HL-60 (cell line): ENCODE data around the gene THNSL1.

Source experiments
- DNase-seq, 2 experiments: peaks; one replicate each; pipeline ENCODE4 v3.0.0-alpha.2; 2010 to 2020; ENCODE audit warnings: low read depth in 1 of 2, low spot score in 1 of 2
- H3K27ac ChIP-seq: fragments of 250-450 bp; sonication (Bioruptor Pico); replicated peaks from 2 replicates; pipeline ENCODE4 v1.5.1; 2020; ENCODE audit warnings: mild to moderate bottlenecking, moderate library complexity
- H3K27me3 ChIP-seq: fragments of 250-450 bp; sonication (Bioruptor Pico); 2 replicates; pipeline ENCODE4 v1.5.1; 2021; ENCODE audit warnings: mild to moderate bottlenecking, moderate library complexity; ENCODE audit not compliant: insufficient read depth, poor library complexity, severe bottlenecking
- H3K4me3 ChIP-seq: replicated peaks from 2 replicates; pipeline ENCODE4 v1.5.1; 2011; ENCODE audit warnings: mild to moderate bottlenecking, control low read depth, low read length; ENCODE audit not compliant: insufficient read depth
- GABPA ChIP-seq: IDR thresholded peaks from 2 replicates; pipeline ENCODE4 v1.6.1; 2012; ENCODE audit warnings: low read depth
- POLR2AphosphoS5 ChIP-seq: IDR thresholded peaks from 2 replicates; pipeline ENCODE4 v1.6.1; 2012; ENCODE audit warnings: low read depth
- SPI1 ChIP-seq: IDR thresholded peaks from 2 replicates; pipeline ENCODE4 v1.6.1; 2012; ENCODE audit warnings: low read depth, mild to moderate bottlenecking, borderline replicate concordance
- TF ChIP-seq, protein P1 (sequence below): IDR thresholded peaks from one replicate; pipeline ENCODE4 v1.5.1; 2011; ENCODE audit warnings: low read length, control low read depth, inconsistent platforms; ENCODE audit not compliant: insufficient read depth
- TF ChIP-seq, protein P2 (sequence below): IDR thresholded peaks from 2 replicates; pipeline ENCODE4 v1.6.1; 2012; ENCODE audit warnings: low read depth; ENCODE audit not compliant: insufficient replicate concordance

The THNSL1 gene

DNA sequence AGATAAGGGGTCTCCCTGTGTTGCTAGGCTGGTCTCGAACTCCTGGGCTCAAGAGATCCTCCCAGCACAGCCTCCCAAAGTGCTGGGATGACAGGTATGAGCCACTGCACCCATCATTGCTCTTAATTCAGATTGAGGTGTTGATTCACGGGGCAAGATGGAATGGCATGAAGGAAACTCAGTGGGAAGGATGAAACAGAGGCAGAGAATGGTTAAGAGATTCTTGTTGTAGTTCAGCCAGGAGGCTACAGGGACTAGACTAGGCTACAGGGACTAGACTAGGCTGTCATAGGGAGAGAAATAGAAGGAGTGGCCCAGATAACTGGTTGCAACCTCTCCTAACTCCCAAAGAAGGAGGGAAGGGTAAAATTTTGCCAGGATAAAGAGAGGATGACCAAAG is 48.0 kb downstream of the THNSL1 start:
- TF ChIP-seq, protein P1, sequence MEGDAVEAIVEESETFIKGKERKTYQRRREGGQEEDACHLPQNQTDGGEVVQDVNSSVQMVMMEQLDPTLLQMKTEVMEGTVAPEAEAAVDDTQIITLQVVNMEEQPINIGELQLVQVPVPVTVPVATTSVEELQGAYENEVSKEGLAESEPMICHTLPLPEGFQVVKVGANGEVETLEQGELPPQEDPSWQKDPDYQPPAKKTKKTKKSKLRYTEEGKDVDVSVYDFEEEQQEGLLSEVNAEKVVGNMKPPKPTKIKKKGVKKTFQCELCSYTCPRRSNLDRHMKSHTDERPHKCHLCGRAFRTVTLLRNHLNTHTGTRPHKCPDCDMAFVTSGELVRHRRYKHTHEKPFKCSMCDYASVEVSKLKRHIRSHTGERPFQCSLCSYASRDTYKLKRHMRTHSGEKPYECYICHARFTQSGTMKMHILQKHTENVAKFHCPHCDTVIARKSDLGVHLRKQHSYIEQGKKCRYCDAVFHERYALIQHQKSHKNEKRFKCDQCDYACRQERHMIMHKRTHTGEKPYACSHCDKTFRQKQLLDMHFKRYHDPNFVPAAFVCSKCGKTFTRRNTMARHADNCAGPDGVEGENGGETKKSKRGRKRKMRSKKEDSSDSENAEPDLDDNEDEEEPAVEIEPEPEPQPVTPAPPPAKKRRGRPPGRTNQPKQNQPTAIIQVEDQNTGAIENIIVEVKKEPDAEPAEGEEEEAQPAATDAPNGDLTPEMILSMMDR, result no peak
- TF ChIP-seq, protein P2, sequence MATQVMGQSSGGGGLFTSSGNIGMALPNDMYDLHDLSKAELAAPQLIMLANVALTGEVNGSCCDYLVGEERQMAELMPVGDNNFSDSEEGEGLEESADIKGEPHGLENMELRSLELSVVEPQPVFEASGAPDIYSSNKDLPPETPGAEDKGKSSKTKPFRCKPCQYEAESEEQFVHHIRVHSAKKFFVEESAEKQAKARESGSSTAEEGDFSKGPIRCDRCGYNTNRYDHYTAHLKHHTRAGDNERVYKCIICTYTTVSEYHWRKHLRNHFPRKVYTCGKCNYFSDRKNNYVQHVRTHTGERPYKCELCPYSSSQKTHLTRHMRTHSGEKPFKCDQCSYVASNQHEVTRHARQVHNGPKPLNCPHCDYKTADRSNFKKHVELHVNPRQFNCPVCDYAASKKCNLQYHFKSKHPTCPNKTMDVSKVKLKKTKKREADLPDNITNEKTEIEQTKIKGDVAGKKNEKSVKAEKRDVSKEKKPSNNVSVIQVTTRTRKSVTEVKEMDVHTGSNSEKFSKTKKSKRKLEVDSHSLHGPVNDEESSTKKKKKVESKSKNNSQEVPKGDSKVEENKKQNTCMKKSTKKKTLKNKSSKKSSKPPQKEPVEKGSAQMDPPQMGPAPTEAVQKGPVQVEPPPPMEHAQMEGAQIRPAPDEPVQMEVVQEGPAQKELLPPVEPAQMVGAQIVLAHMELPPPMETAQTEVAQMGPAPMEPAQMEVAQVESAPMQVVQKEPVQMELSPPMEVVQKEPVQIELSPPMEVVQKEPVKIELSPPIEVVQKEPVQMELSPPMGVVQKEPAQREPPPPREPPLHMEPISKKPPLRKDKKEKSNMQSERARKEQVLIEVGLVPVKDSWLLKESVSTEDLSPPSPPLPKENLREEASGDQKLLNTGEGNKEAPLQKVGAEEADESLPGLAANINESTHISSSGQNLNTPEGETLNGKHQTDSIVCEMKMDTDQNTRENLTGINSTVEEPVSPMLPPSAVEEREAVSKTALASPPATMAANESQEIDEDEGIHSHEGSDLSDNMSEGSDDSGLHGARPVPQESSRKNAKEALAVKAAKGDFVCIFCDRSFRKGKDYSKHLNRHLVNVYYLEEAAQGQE, result no peak
- TF ChIP-seq POLR2AphosphoS5 (no peak), GABPA (no peak), SPI1 (no peak)
- no peak overlapping the region for H3K27ac ChIP-seq
- H3K27me3 ChIP-seq, result no peaks in the 10 kb centered on the region
- no peak overlapping the region for H3K4me3 ChIP-seq
- DNase-seq, result no peak

DNA sequence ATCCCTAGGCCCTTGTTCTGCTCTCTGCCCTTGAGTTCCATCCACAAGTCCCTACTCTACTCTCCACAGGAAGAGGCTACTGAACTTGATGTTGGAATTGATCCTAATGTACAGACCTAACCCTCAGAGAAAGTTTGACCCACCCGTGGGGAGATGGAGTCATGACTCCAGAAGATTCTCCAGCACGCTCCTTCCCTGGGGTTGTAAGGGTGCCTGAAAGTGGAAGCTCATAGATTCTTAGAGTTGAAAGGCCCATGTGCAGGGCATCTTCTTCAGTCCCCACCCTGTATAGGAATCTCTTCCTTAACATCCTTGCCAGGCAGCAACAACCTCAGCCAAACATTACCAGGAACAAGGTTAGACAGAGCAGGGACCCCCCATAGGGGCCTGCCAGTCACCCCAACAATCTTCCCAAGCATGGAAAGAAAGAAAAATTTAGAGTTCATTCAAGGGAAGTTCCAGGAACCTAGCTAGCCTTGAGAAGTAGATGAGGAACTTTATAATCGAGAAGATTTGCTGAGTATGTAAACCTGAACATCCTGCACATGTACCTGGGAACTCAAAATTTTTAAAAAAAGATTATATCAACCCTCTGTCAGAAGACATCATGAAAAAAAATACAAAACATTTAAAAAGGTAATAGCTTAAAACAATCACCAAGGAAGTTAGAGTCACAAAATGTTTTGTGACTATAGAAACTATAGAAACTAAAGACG is 49.5 kb downstream of the THNSL1 start:
- TF ChIP-seq, protein P2, result no peak
- TF ChIP-seq, protein P1, result no peak
- no peak for TF ChIP-seq POLR2AphosphoS5
- no peak for TF ChIP-seq GABPA
- TF ChIP-seq SPI1, result no peak
- Histone ChIP-seq H3K4me3 (no peak overlapping the region), H3K27ac (no peak overlapping the region), H3K27me3 (no peaks in the 10 kb centered on the region)
- DNase-seq, result no peak

DNA sequence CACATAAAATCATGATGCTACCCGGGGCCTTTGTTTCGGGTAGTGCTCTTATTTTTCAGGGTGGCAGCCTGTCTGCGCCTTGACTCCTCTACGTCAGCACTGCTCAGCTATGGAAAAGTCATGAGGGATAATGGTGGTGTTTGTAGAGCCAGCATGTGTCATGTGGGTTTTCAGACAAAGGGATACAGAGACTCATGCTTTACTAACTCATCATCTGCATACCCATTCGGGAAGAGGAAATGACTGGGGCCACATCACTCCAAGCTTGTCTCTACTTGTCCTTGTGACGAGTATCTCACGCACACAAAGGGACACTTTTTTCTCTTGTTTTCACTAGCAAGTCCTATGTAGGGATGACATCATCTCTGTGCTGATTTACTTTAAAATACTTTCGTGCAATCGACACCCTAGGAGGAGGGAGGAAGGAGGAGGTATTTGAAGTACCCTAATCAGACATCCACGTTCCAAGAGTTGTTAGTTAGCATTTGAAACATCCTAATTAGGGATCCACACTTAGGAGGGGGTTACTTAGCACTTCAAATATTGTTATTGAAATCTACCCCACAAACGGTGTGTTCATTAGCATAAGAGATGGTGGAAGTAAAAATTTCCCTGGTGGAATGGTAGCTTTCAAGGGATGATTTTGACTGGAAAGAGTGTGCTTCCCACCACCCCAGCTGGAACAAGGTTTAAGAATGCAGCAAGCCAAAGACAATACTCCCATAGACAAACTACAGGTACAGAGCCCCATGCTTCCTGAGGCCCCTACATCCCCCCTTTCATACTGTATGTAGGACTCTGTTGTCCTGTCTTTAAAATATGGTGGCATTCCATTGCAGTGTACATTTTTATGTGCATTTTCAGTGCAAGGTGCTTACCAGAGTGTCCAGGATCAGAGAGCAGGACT is 52.0 kb downstream of the THNSL1 start:
- Histone ChIP-seq H3K4me3 (no peak overlapping the region), H3K27me3 (no peaks in the 10 kb centered on the region), H3K27ac (no peak overlapping the region)
- TF ChIP-seq, protein P2, result no peak
- no peak for TF ChIP-seq POLR2AphosphoS5
- no peak for DNase-seq
